ENCODE data around the gene CFLAR. TPM values are rescaled to one million over a fixed set of nuclear protein-coding genes. Genes with fewer than 3 reads are reported as not detected.

CFLAR gene
- 100 to 1,000 TPM; 157 to 492 (median 249) TPM for total RNA-seq

- H3K4me1 ChIP-seq, result peaks cover 15 to 29% of the 10 kb centered on the region in 2 donors
- peak within 1 kb of the TSS; percentile 98 to 100 (median 99) for H3K27ac ChIP-seq
- H3K4me3 ChIP-seq (replicated peaks in 1 of 3), result peak within 1 kb of the TSS; percentile 63 to 78 (median 66)
- H3K27me3 ChIP-seq, result no peaks in the 10 kb centered on the region
- H3K9me3 ChIP-seq, result no peaks in the 10 kb centered on the region
- intact Hi-C loops (cut with DNase I), result loop anchor here (5.0 to 10.0 kb wide), 2 partner anchors 41 to 108 kb away; no protein-coding TSS in a partner anchor
- WGBS, 2 donors, result 0 to 2% methylated on average over 24 to 35 of the region's 75 CpGs
- no peak for TF ChIP-seq CTCF (IDR thresholded peaks at IDR 0.05)
- TF ChIP-seq POLR2A (IDR thresholded peaks at IDR 0.05), result peak; percentile 18 to 83
- H3K36me3 ChIP-seq, result no peaks in the 10 kb centered on the region
- peak; percentile 80 to 82 for DNase-seq
Observed at GRCh38 chr2:201116115-201116958, at the start of gene CFLAR. CFLAR (plus strand) TSS chr2:201116164; CDS start chr2:201129866, 13,702 bp downstream.

GRCh38 chr2:201070948-201071478, 45.0 kb upstream of the CFLAR start:
- TF ChIP-seq CTCF (IDR thresholded peaks at IDR 0.05) (no peak), POLR2A (IDR thresholded peaks at IDR 0.05) (no peak)
- WGBS, 2 donors, result 1% methylated on average over 21 of the region's 21 CpGs
- H3K27me3 ChIP-seq, result no peaks in the 10 kb centered on the region
- no peaks in the 10 kb centered on the region for H3K9me3 ChIP-seq
- peak overlapping the region; percentile 81 to 90 (median 86) for H3K27ac ChIP-seq
- no peaks in the 10 kb centered on the region for H3K36me3 ChIP-seq
- H3K4me1 ChIP-seq, result peaks cover 23 to 34% of the 10 kb centered on the region in 2 donors
- peak overlapping the region; percentile 36 to 87 (median 38) for H3K4me3 ChIP-seq (replicated peaks in 1 of 3)
- DNase-seq, result no peak
- intact Hi-C loops (cut with DNase I), result loop anchor here (10.0 kb wide), 2 partner anchors 94 to 356 kb away; no protein-coding TSS in a partner anchor

GRCh38 chr2:201071479-201072200, 44.3 kb upstream of the CFLAR start, which contains the start of the genes HYCC2 and NDUFB3:
HYCC2 (minus strand) TSS chr2:201071671; CDS start chr2:201024009, 47,662 bp downstream.
NDUFB3 (plus strand) TSS chr2:201072001; CDS start chr2:201078883, 6,882 bp downstream.
- DNase-seq, result peak; percentile 90
- intact Hi-C loops (cut with DNase I), result loop anchor here (10.0 kb wide), 2 partner anchors 93 to 357 kb away; no protein-coding TSS in a partner anchor
- WGBS, 2 donors, result 0 to 1% methylated on average over 34 of the region's 34 CpGs
- Histone ChIP-seq H3K4me1 (peaks cover 23 to 33% of the 10 kb centered on the region in 2 donors), H3K9me3 (no peaks in the 10 kb centered on the region), H3K4me3 (replicated peaks in 1 of 3) (peak within 1 kb of the TSS; percentile 36 to 87 (median 38)), H3K36me3 (no peaks in the 10 kb centered on the region), H3K27me3 (no peaks in the 10 kb centered on the region), H3K27ac (peak within 1 kb of the TSS; percentile 81 to 90 (median 86))
- peak in 4 of 6 experiments; percentile 27 to 43 (median 33) for TF ChIP-seq CTCF (IDR thresholded peaks at IDR 0.05)
- peak in 1 of 2 donors; percentile 85 for TF ChIP-seq POLR2A (IDR thresholded peaks at IDR 0.05)

GRCh38 chr2:201072201-201072530, 43.8 kb upstream of the CFLAR start:
- Histone ChIP-seq H3K4me1 (peaks cover 23 to 31% of the 10 kb centered on the region in 2 donors), H3K36me3 (no peaks in the 10 kb centered on the region), H3K27me3 (no peaks in the 10 kb centered on the region), H3K4me3 (replicated peaks in 1 of 3) (peak overlapping the region; percentile 36 to 87 (median 38)), H3K27ac (peak overlapping the region in 2 of 3 donors; percentile 86 to 90), H3K9me3 (no peaks in the 10 kb centered on the region)
- no peak for TF ChIP-seq CTCF (IDR thresholded peaks at IDR 0.05)
- TF ChIP-seq POLR2A (IDR thresholded peaks at IDR 0.05), result no peak
- intact Hi-C loops (cut with DNase I), result loop anchor here (10.0 kb wide), 2 partner anchors 93 to 357 kb away; no protein-coding TSS in a partner anchor
- DNase-seq, result no peak
- WGBS, 2 donors, result 1 to 3% methylated on average over 5 of the region's 5 CpGs

Data from thyroid gland (tissue), 4 donors.